Mononuclear cell (primary cell): Measurements from ENCODE around the gene GATA6. TPM values are rescaled to one million over a fixed set of nuclear protein-coding genes. Genes with fewer than 3 reads are reported as not detected.
"Not testable (repeated sequence)": the region's sequence is repeated elsewhere in the genome, so short reads cannot be mapped to it uniquely, and the experiment has no call there.

Experiments used
- H3K27me3 ChIP-seq: 2 replicates; pipeline ENCODE4 v1.6.0; 2011; ENCODE audit warnings: low read length, control low read depth; ENCODE audit not compliant: insufficient read depth
- H3K4me1 ChIP-seq: 2 replicates; pipeline ENCODE4 v1.5.1; 2011; ENCODE audit warnings: mild to moderate bottlenecking, low read length, control low read depth; ENCODE audit not compliant: insufficient read depth
- H3K4me3 ChIP-seq: 2 replicates; pipeline ENCODE4 v1.5.1; 2011; ENCODE audit warnings: mild to moderate bottlenecking, low read length, moderate library complexity
- H3K9me3 ChIP-seq: 2 replicates; pipeline ENCODE4 v1.5.1; 2011; ENCODE audit warnings: low read depth, mild to moderate bottlenecking, control low read depth, low read length
- total RNA-seq: library from RNA; depleted of rRNA; stranded (reverse); fragments of >200 nt; gene quantifications from one replicate; pipeline ENCODE4 v1.2.3, GENCODE V29; 2012

The GATA6 gene
- total RNA-seq, 1 donor, result 0.10 TPM

DNA sequence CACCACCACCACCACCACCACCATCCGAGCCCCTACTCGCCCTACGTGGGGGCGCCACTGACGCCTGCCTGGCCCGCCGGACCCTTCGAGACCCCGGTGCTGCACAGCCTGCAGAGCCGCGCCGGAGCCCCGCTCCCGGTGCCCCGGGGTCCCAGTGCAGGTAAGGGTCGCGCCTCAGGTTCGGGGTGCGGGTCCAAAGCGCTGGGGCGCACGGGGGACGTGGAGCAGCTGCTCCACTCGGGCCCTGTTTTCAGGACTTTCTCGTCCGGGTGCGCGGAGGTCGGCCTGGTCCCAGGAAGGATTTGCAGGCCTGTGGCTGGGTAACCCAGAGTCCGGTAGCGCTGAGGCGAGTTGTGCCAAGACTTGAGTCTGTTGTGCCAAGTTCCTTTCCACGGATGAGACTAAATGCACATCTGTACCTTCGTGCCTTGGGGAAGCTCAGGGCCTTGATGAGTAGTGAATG, 2.8 kb downstream of the GATA6 start:
- Histone ChIP-seq H3K9me3 (no peaks in the 10 kb centered on the region), H3K4me3 (no peak overlapping the region), H3K4me1 (peaks cover 23% of the 10 kb centered on the region), H3K27me3 (peaks cover 83% of the 10 kb centered on the region)

DNA sequence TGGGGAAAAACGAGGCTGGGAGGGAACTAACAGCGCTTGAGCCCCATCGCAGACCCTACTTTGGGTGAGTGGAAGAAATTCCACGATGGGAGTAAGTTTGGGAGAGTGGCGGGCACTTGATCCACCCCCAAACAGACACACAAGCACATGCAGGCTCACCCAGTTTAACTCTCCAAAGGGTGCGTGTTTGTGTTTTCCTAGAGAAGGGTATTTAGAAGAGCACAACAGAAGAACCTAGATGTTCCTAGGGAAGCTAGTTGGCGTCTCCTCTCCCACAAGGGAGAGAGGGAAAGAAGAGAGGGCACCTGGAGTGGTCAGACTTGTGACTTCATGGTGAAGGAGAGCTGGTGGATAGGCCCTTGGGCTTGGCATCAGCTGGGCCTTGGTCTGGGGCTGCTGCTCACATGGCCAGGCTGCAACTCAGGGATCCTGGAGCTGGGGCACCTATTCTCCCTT, 3.2 kb downstream of the GATA6 start:
- H3K4me3 ChIP-seq, result no peak overlapping the region
- H3K9me3 ChIP-seq, result no peaks in the 10 kb centered on the region
- peaks cover 83% of the 10 kb centered on the region for H3K27me3 ChIP-seq
- peaks cover 23% of the 10 kb centered on the region for H3K4me1 ChIP-seq

DNA sequence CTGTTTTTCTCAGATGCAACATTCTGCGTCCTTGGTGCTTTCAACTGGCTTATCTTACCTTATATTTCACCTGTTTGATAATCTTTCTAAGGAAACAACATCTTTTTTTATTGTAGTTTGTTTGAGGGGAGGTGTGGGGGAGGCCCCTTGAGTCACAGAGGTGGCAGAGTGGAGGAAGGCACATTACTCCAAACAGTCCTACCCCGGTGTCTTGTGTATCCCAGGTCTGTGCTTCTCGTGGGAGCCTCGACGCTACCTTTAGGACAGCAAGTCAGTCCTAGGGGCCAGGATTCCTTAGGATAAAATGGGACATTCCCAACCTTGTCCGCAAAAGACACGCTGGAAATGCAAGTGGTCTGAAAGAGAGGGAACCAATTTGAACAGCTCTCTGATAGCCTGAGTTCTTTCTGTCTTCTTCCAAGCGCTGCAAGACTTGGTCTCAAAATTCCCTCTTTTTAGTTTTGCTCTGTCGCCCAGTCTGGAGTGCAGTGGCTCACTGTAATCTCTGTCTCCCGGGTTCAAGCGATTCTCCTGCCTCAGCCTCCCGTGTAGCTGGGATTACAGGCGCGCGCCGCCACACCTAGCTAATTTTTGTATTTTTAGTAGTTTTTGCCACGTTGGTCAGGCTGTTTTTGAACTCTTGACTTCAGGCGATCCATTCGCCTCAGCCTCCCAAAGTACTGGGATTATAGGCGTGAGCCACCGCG, 4.0 kb downstream of the GATA6 start:
- no peak overlapping the region for H3K4me3 ChIP-seq
- H3K4me1 ChIP-seq, result peaks cover 18% of the 10 kb centered on the region
- peaks cover 84% of the 10 kb centered on the region for H3K27me3 ChIP-seq
- no peaks in the 10 kb centered on the region for H3K9me3 ChIP-seq

DNA sequence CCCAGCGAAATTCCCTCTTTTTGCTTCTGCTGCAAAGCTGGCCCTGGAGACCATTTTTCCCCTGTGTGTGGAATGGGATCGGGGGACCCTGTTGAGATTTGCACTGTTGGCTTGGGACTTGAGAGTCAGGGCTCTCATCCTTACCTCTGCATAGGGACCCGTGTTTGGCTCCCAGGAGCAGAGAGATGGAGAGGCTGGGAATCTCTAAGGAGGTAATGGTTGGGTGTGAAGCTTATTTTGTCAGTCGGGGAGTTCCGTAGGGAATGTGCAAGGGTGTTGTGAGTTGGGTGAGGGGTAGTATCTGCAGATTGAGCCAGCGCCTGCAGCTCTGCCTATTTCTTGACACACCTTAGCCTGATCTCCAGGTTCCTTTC, 4.5 kb downstream of the GATA6 start:
- Histone ChIP-seq H3K4me3 (no peak overlapping the region), H3K9me3 (no peaks in the 10 kb centered on the region), H3K27me3 (peaks cover 86% of the 10 kb centered on the region), H3K4me1 (peaks cover 15% of the 10 kb centered on the region)

DNA sequence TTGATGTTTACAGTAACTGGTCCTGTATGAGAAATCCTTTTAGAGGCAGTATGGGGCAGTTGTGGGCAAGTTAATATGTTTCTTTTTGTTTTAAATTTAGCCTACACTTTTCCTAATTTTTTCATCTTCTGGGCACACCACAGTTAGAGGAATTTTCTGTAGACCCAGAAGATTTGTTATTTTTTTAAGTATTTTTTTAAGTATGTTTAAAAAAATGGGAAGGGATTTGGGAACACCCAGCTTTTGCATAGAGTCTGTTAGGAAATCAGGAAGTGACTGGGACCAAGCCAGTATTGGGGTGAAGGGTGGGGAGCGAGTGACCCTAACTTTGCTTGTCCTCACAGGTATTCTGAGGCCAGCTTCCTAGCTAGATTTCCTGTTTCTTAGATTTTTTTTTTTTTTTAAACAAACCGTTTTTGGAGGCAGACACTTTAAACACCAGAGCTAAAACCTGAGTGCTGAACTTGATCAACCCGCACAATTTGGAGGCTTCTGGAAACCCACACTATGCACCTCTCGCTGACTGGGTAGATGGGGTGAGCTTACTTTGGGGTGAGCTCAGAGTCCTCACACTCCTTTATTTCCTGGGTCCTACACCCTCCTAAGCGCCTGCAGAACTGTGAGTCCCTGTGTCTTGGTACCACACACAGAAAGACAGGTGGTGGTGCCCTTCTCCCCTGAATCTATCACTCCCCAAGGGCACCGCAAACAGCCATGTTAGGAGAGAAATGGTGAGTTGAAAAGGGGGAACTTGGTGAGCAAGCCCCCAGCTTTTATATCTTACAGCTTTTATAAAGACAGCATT, 5.2 kb downstream of the GATA6 start:
- Histone ChIP-seq H3K9me3 (no peaks in the 10 kb centered on the region), H3K4me1 (peaks cover 12% of the 10 kb centered on the region), H3K4me3 (no peak overlapping the region), H3K27me3 (peaks cover 87% of the 10 kb centered on the region)

DNA sequence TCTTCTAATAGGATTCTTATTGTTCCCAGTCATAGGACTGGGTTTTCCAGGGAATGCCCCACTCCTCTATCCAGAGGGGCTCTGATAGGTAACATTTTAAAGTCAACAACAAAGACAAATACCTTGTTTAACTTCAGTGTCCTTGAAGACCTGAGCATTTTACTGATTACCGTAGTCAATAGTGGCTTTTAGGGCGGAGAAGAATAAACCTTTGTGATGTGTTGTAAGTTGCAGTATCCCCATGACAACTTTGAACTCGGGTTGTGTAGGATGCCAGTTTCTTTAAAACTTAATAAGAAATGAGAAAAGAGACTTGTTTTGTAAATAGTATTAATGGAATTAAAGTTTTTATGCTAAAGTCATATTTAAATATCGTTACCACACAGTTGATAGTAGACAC, 6.0 kb downstream of the GATA6 start:
- Histone ChIP-seq H3K27me3 (peaks cover 87% of the 10 kb centered on the region), H3K4me1 (peaks cover 6% of the 10 kb centered on the region), H3K4me3 (no peak overlapping the region), H3K9me3 (no peaks in the 10 kb centered on the region)

DNA sequence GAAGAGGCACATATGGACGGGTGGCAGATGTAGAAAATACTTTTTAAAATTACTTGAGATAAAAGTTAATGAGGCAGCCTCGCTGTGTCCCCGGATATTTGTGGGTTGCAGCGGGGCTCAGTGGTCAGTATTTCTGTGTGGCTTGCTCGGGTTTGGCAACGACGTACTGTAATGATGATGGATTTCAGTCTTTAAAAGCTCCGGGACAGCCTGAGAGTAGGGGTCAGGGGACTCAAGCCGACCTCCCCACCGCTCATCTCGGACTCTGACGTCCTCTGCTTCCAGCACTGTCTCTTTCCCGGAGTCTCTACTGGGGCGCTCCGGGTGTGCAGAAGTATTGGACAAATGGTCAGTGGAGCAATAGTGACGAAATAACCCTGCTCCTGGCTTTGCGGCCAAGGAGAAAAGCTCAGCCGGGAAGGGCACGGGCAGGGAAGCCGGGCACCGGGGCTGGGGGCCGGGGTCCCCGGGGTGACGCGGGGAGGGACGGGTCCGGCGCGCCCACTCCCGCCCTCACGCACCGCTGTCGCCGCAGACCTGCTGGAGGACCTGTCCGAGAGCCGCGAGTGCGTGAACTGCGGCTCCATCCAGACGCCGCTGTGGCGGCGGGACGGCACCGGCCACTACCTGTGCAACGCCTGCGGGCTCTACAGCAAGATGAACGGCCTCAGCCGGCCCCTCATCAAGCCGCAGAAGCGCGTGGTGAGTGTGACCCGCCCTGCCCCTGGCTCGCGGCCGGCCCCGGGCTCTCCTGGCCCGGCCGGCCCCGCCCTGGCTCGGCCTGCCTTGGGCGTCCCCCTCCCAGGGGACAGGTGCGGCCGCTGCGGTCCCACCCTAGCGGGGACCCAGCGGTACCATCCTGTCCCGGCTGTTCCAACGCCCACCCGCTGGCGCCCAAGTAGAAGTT, 7.3 kb downstream of the GATA6 start:
- H3K9me3 ChIP-seq, result no peaks in the 10 kb centered on the region
- H3K4me3 ChIP-seq, result no peak overlapping the region
- peaks cover 83% of the 10 kb centered on the region for H3K27me3 ChIP-seq
- no peaks in the 10 kb centered on the region for H3K4me1 ChIP-seq

DNA sequence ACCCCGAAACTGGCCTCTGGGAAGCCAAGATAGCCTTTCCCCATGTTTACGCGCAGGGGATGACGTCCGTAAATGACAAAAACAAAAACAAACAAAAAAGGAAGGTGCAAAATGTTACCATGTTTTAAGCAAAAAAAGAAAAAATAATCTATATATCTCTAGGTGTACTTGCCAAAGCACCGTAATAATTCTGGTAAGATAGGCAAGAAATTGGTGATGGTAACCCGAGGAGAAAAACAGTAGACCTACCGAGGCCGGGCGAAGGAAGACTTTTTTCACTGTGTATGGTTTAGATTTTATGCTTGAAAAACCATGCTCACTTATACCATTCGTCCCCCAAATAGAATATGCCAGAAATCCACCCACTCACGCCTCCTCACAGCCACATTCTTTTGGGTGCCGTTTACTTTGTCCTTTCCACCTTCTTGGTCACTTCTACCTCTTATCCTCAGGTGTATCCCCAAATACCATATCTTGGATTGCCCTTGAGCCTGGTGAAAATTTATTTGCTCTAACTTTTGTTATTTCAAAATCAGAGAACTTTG, 8.0 kb downstream of the GATA6 start:
- H3K27me3 ChIP-seq, result peaks cover 78% of the 10 kb centered on the region
- no peak overlapping the region for H3K4me3 ChIP-seq
- no peaks in the 10 kb centered on the region for H3K9me3 ChIP-seq
- no peaks in the 10 kb centered on the region for H3K4me1 ChIP-seq

DNA sequence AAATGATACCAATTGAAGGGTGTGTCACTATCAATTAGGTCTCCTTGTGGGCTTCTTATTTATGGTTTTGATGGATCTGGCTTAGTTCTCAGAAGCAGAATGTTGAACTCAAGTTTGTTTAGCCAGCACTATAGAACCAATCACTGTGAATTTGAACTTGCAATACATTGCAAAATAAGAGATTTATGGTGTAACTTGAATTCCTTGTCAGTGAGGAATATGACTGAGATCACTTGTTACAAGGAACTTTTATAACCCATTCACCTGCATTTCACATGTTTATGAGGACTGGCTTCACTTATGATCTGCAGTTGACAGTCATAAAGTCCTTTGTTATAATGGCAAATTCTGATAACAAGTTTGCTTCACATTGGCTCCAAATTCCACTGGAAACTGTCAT, 9.8 kb downstream of the GATA6 start:
- Histone ChIP-seq H3K4me3 (no peak overlapping the region), H3K27me3 (peaks cover 67% of the 10 kb centered on the region), H3K9me3 (no peaks in the 10 kb centered on the region), H3K4me1 (no peaks in the 10 kb centered on the region)

DNA sequence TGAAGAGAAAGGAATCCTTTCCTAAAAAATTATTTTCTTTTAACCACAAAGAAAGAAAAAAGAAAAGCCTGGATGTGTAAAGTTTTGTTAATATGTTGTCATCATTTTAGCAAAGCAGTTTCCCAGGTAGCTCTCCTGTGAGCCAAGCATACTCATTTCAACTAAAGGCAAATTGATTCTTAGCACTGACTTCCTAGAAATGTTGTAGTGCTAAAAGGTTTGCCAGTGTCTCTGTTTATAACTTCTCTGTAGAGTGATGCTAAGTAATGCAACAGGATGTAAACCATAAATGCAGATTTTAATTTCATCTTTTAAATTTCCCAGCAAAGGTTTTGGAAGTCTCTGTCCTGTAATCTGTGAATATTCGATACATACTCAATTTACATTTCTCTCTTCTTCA, 10.2 kb downstream of the GATA6 start:
- peaks cover 63% of the 10 kb centered on the region for H3K27me3 ChIP-seq

DNA sequence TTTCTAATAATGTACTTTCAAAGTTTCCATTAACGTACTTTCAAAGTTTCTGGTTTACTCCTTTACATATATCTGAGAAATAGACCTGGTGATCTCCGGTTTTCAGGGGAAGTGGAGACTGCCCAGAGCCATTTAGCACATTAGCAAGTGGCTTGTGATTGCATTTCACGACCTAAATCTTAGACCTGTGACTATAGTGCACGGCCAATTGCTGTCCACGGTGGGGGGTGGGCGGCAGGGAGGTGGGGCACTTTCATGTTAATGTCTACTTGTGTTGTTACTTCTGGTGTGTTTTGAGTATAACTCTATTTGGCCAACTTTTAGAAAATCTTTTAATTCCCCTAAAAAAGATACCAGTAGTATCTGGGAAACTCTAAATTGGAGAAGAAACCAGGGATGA, 11.3 kb downstream of the GATA6 start:
- H3K4me1 ChIP-seq, result no peaks in the 10 kb centered on the region
- H3K9me3 ChIP-seq, result no peaks in the 10 kb centered on the region
- H3K27me3 ChIP-seq, result peaks cover 52% of the 10 kb centered on the region
- H3K4me3 ChIP-seq, result no peak overlapping the region

More for the DNA sequence above, 10.2 kb downstream of the GATA6 start:
- H3K4me3 ChIP-seq, result no peak overlapping the region
- H3K4me1 ChIP-seq, result no peaks in the 10 kb centered on the region
- no peaks in the 10 kb centered on the region for H3K9me3 ChIP-seq

DNA sequence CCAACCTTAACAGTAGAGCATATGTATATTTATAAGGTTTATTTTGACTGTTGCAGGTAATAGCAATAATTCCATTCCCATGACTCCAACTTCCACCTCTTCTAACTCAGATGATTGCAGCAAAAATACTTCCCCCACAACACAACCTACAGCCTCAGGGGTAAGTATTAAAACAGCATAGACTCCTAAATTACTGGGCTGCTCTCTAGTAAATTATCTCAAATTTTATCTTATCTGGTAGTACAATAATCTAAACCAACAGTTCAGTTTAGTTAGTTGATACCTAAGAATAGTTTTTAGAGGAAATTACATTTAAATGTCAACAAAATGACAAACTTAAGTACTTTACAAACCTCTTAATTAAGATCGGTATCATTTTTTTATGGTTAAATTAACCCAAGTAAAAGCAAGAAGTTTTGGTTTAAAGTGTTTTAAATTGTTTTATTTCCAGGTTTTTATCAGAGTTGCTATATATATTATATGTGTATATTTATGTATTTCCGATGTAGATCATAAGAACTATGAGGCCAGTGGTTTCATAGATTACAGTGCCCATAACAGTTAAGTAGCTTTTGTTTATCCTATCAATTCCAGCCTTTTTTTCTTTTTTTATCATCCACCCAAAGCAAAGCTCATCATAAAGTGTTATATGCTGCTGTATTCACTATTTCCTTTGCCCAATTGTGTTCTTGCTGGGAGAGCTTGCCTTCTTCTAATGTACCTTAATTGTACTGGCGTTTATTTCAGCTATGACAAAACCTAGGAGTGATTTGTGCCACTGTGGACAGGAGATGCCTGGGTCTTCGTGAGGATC, 13.7 kb downstream of the GATA6 start:
- Histone ChIP-seq H3K4me1 (no peaks in the 10 kb centered on the region), H3K27me3 (peaks cover 31% of the 10 kb centered on the region), H3K9me3 (no peaks in the 10 kb centered on the region), H3K4me3 (no peak overlapping the region)

DNA sequence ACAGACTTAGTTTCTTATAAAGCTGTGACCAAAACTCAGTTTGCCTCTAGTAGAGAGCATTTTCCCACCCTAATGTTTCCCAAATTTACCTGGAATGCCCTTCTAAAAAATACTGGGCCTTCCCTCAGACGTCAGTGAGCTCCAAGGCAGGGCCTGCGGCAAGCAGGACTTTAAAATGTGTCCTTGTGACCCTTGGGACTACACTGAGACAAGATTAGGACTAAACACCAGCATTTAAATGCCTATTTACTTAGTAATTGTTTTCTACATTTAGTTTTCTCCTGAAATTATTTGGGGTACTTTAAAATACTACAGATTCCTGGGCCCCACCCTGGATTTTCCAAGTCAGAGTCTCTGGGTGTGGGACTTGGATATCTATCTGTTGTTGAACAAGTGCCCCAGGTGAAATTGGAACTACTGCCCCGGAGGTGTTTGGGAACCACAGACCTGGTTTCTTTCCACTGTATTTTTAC, 14.3 kb downstream of the GATA6 start:
- Histone ChIP-seq H3K27me3 (peaks cover 24% of the 10 kb centered on the region), H3K4me1 (no peaks in the 10 kb centered on the region), H3K4me3 (no peak overlapping the region), H3K9me3 (no peaks in the 10 kb centered on the region)

DNA sequence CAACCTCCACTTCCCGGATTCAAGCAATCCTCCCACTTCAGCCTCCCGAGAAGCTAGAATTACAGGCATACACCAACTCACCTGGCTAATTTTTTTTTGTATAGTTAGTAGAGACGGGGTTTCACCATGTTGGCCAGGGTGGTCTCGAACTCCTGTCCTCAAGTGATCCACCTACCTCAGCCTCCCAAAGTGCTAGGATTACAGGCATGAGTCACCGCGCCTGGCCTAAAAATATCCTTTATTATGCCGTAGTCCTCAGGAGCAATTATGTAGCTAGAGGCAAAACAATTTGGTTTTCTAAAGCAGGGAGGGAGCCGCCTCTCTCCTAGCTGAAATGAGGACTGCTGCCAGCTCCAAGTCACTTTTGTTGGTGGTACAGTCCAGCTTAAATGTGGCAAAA, 15.2 kb downstream of the GATA6 start:
- H3K27me3 ChIP-seq, result peaks cover 23% of the 10 kb centered on the region
- H3K4me3 ChIP-seq, H3K4me1 ChIP-seq, H3K9me3 ChIP-seq: not testable (repeated sequence)
